ENCODE measurements around the gene TEKT4. TPM values are rescaled to one million over a fixed set of nuclear protein-coding genes. Genes with fewer than 3 reads are reported as not detected.
"Not testable (repeated sequence)": the region's sequence is repeated elsewhere in the genome, so short reads cannot be mapped to it uniquely, and the experiment has no call there.

The TEKT4 gene
- polyA plus RNA-seq, 2 of the 4 experiments (the other 2 are of a cell fraction) = not detected

DNA sequence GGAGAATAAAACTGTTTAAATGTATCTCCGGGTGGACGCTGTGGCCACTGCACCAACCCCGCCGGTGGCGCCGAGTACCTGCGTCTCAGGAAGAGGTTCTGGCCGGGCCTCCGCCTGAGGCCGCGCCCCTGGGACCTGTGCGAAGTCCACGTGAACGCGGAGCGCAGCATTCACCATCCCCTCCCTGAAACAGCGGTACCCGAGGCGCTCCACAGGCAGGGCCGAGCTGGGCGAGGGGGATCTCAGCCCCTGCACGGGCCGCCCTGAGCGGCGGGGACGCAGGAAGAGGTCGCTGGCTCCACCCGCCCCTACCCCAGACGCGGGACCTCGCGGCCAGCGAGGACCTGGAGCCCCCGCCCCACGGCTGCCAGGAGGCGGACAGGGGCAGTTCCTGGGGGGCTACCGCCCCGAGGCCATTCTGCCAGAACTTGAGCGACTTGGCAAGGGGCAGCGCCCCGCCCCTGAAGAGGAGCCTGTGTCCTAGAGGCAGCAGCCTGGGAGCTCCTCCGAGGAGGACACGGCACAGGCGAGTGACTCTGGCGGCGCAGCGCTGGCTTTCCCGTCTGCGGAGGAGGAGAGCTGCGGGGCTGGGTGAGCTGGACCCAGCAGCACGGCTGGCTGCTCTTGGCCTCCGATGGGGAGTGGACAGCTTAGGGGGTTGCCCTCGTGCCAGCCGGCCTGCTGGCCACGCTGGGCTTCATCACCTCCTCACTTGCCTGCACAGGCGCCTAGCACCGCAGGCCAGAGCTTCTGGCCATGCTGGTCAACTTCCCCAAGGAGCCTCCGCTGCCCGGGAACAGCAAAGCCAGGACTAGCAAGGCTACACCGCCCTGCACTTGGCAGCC lies 9.7 kb upstream of the TEKT4 start:
- peak overlapping the region; percentile 43 for H3K4me3 ChIP-seq
- H3K9me3 ChIP-seq = peaks cover 3% of the 10 kb centered on the region; the same call in 1 of the 3 replicates
- H3K4me1 ChIP-seq = 0 out of 3 replicates have a peak, but pooled peaks cover 6% of the 10 kb centered on the region
- DNase-seq (ENCODE audit: low read depth in 1 of 2, low spot score in 1 of 2) (no peak), FAIRE-seq (no peak), ATAC-seq (peak; percentile 70 to 89)
- ChIA-PET POLR2A (no interaction called here), CTCF (interaction anchor here (1.9 kb wide), 1 partner anchor 95 kb away, joined by 8 read pairs; no protein-coding TSS in a partner anchor)
- TF ChIP-seq NFE2L2 (conservative IDR thresholded peaks at IDR 0.05; ENCODE audit: low read length) (no peak), TP53 (CRISPR knock-in tag; IDR thresholded peaks at IDR 0.05) (no peak), PHF8 (IDR thresholded peaks at IDR 0.05; ENCODE audit: borderline replicate concordance, low read depth) (no peak), ZNF302 (CRISPR knock-in tag; IDR thresholded peaks at IDR 0.05) (no peak), BHLHE40 (IDR thresholded peaks at IDR 0.05; ENCODE audit: low read depth, low read length) (no peak), EHF (CRISPR knock-in tag; IDR thresholded peaks at IDR 0.05) (no peak), EHMT2 (IDR thresholded peaks at IDR 0.05; ENCODE audit: low read depth) (no peak), ZFP36 (IDR thresholded peaks at IDR 0.05; ENCODE audit: borderline replicate concordance, partially characterized antibody) (no peak)
- 13% methylated on average over 49 of the region's 60 CpGs for WGBS (ENCODE audit: missing lambda C conversion rate)
- H3K4me2 ChIP-seq = peak overlapping the region; percentile 94
- no peak overlapping the region for H3K27ac ChIP-seq

DNA sequence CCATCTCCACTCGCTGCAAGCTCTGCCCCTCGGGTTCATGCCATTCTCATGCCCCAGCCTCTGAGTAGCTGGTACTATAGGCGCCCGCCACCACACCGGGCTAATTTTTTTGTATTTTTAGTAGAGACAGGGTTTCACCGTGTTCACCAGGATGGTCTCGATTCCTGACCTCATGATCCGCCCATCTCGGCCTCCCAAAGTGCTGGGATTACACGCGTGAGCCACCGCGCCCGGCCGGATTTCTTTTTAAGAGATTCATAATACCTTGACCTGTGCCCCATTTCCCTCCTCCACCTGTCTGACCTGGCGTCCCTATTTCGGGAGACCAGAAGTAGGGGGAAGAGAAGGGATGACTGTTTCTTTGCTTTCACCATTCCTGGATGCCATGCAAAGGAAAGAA lies 8.3 kb upstream of the TEKT4 start:
- 52% methylated on average over 17 of the region's 17 CpGs for WGBS (ENCODE audit: missing lambda C conversion rate)
- CTCF ChIA-PET = interaction anchor here (1.0 kb wide), 1 partner anchor 9 kb away, joined by 3 read pairs; the partner anchor contains the start of gene TEKT4
- FAIRE-seq = not testable (repeated sequence)

DNA sequence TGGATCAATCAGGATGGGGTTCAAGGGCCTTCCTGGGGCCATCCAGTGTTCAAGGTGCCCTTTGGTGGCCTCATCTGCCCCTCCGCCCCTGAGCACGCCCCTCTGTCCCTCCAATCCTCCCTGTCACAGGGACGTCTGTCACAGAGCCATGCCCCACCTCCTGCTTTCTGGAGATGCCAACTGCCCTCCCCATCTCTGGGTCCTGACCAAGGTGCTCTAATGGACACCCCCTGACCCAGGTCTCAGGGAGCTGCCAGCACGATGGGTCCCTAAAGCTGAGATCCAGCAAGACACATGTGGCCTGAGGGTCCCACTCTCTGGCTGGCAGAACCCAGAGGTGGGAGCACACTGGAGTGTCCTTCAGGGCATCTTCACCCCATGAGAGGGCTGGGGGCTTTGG lies 2.1 kb upstream of the TEKT4 start:
- H3K27ac ChIP-seq = no peak overlapping the region
- no peak for TF ChIP-seq POLR2A (IDR thresholded peaks at IDR 0.05; ENCODE audit: low read length)
- TF ChIP-seq, protein P1, sequence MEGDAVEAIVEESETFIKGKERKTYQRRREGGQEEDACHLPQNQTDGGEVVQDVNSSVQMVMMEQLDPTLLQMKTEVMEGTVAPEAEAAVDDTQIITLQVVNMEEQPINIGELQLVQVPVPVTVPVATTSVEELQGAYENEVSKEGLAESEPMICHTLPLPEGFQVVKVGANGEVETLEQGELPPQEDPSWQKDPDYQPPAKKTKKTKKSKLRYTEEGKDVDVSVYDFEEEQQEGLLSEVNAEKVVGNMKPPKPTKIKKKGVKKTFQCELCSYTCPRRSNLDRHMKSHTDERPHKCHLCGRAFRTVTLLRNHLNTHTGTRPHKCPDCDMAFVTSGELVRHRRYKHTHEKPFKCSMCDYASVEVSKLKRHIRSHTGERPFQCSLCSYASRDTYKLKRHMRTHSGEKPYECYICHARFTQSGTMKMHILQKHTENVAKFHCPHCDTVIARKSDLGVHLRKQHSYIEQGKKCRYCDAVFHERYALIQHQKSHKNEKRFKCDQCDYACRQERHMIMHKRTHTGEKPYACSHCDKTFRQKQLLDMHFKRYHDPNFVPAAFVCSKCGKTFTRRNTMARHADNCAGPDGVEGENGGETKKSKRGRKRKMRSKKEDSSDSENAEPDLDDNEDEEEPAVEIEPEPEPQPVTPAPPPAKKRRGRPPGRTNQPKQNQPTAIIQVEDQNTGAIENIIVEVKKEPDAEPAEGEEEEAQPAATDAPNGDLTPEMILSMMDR (IDR thresholded peaks at IDR 0.05) = no peak
- no peak for TF ChIP-seq KDM5A (IDR thresholded peaks at IDR 0.05)
- no peak for TF ChIP-seq MAZ (IDR thresholded peaks at IDR 0.05; ENCODE audit: borderline replicate concordance, low read depth, low read length)
- no peak for TF ChIP-seq TP53 (CRISPR knock-in tag; IDR thresholded peaks at IDR 0.05)
- TF ChIP-seq PHF8 (IDR thresholded peaks at IDR 0.05; ENCODE audit: borderline replicate concordance, low read depth) = no peak
- no peak for TF ChIP-seq CEBPB (IDR thresholded peaks at IDR 0.05)
- no peaks in the 10 kb centered on the region for H3K9me3 ChIP-seq
- FAIRE-seq = no peak
- ATAC-seq = no peak
- H3K4me3 ChIP-seq = no peak overlapping the region
- DNase-seq (ENCODE audit: low read depth in 1 of 2, low spot score in 1 of 2) = no peak
- 96% methylated on average over 3 of the region's 4 CpGs for WGBS (ENCODE audit: missing lambda C conversion rate)
- H3K4me1 ChIP-seq = no peaks in the 10 kb centered on the region; the same call in 2 of the 3 replicates
- ChIA-PET CTCF (no interaction called here), POLR2A (no interaction called here)
- H3K4me2 ChIP-seq = no peak overlapping the region

More for the DNA sequence above, 8.3 kb upstream of the TEKT4 start:
- POLR2A ChIA-PET; H3K4me2 ChIP-seq; DNase-seq (ENCODE audit: low read depth in 1 of 2, low spot score in 1 of 2); H3K4me1 ChIP-seq; H3K4me3 ChIP-seq; ATAC-seq; H3K27ac ChIP-seq; H3K9me3 ChIP-seq: not testable (repeated sequence)

DNA sequence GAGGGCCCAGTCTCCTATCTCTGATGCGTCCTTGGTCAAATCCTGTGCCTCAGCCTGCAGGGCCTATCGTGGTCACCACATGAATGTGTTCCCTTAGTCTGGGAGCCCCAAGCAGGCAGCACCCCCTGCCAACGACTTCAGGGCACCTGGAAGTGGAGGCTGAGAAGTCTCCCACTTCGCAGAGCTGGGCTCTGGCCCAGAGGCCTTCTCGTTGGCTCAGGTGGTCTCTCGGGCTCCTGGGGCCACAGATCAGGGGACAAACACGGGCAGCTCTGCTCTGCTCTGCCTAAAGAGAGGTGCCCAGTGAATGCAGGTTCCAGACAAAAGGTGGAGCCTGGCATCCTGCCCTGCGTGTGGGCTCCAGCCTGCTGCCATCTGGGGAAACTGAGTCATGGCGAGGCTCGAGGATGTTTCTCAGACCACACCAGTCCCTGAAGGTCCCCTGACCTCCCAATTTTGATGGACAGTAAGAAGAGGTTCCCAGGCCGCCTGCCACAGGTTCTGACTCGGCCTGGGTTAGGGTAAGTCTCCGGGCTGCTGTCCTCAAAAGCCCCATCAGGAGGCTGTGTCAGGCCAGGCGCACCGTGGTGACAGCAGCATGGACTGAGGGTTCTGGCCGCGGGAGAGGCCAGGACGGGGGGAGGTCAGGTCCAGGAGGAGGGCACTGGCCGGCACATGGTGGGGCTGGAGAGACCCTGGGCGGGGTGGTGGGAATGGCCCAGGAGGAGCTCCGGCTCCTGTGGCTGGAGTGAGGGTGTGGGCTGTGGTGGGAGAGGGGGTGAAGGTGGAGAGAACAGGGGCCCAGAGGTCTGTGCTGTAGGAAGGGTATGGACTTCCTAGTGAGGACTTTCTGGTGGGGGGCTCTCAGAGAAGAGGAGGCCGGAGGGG lies 1.4 kb upstream of the TEKT4 start:
- Histone ChIP-seq H3K4me3 (no peak overlapping the region), H3K9me3 (no peaks in the 10 kb centered on the region), H3K4me2 (0 out of 3 replicates have a peak overlapping the region, but pooled peaks have one; percentile 19), H3K4me1 (no peaks in the 10 kb centered on the region; the same call in 2 of the 3 replicates), H3K27ac (no peak overlapping the region)
- 48% methylated on average over 16 of the region's 22 CpGs for WGBS (ENCODE audit: missing lambda C conversion rate)
- ATAC-seq = no peak
- DNase-seq (ENCODE audit: low read depth in 1 of 2, low spot score in 1 of 2) = no peak
- FAIRE-seq = no peak
- CTCF ChIA-PET = no interaction called here
- POLR2A ChIA-PET = no interaction called here
- TF ChIP-seq MYC (IDR thresholded peaks at IDR 0.05; ENCODE audit: borderline replicate concordance, low read length) (no peak), FOXS1 (CRISPR knock-in tag; IDR thresholded peaks at IDR 0.05) (no peak), EP300 (IDR thresholded peaks at IDR 0.05) (no peak), ZSCAN20 (CRISPR knock-in tag; IDR thresholded peaks at IDR 0.05) (no peak), CBX8 (IDR thresholded peaks at IDR 0.05) (no peak), REST (IDR thresholded peaks at IDR 0.05) (no peak)
- TF ChIP-seq, protein P1 (IDR thresholded peaks at IDR 0.05) = no peak
